GM19467 (cell line): Measurements from ENCODE around the gene CDH15.

Experiments used
- ATAC-seq: cut with Tn5 transposase; IDR thresholded peaks from one replicate; pipeline ENCODE4 v1.9.1; 2021; ENCODE audit warnings: mild to moderate bottlenecking, moderate library complexity; ENCODE audit not compliant: unreplicated experiment

Gene CDH15

GRCh38 chr16:89198417-89199240 lies 27.1 kb downstream of the CDH15 start:
- ATAC-seq = no peak

- ATAC-seq = no peak
These were observed 27.9 kb downstream of the CDH15 start for GRCh38 chr16:89199241-89200123.

GRCh38 chr16:89200124-89200849 lies 28.7 kb downstream of the CDH15 start, which contains the start of gene SLC22A31:
Gene SLC22A31 (minus strand): TSS chr16:89200537. CDS start chr16:89200501, 36 bp downstream.
- no peak for ATAC-seq

GRCh38 chr16:89200850-89201411 lies 29.4 kb downstream of the CDH15 start:
- no peak for ATAC-seq

- ATAC-seq = no peak
These were observed 30.2 kb downstream of the CDH15 start for GRCh38 chr16:89201439-89202377.

- no peak for ATAC-seq
These were observed 31.1 kb downstream of the CDH15 start for GRCh38 chr16:89202422-89203215.

GRCh38 chr16:89207993-89208392 lies 36.4 kb downstream of the CDH15 start:
- no peak for ATAC-seq

- ATAC-seq = no peak
These were observed 38.0 kb downstream of the CDH15 start for GRCh38 chr16:89209522-89210044.

- ATAC-seq = no peak
These were observed 38.8 kb downstream of the CDH15 start for GRCh38 chr16:89210165-89210903.

- ATAC-seq = no peak
These were observed 39.5 kb downstream of the CDH15 start for GRCh38 chr16:89210904-89211515.

GRCh38 chr16:89216315-89217137 lies 45.0 kb downstream of the CDH15 start:
- ATAC-seq = no peak

GRCh38 chr16:89217138-89217387 lies 45.5 kb downstream of the CDH15 start:
- no peak for ATAC-seq

- ATAC-seq = peak; percentile 85
These were observed 46.0 kb downstream of the CDH15 start, which contains the start of gene ZNF778 for GRCh38 chr16:89217388-89218191. Gene ZNF778 (plus strand): TSS chr16:89217703. CDS start chr16:89221128, 3,425 bp downstream.

- no peak for ATAC-seq
These were observed 47.8 kb downstream of the CDH15 start for GRCh38 chr16:89219365-89219764.

GRCh38 chr16:89221604-89222003 lies 50.1 kb downstream of the CDH15 start:
- no peak for ATAC-seq

- ATAC-seq = no peak
These were observed 51.4 kb downstream of the CDH15 start for GRCh38 chr16:89222931-89223330.
